Spleen (tissue), 11 donors: Measurements from ENCODE around the gene CDYL2. TPM values are rescaled to one million over a fixed set of nuclear protein-coding genes. Genes with fewer than 3 reads are reported as not detected.

Source experiments
- DNase-seq: peaks from one replicate; pipeline ENCODE4 v3.0.0-alpha.2; 2020
- H3K27ac ChIP-seq, 8 donors: fragments of 200-600 bp; sonication (generic) in 7 of 8; 1 replicate in 4 of 8; 2 replicates in 4 of 8; pipeline versions ENCODE4 v1.5.0 to v1.8.0; 2016 to 2021; ENCODE audit warnings: inconsistent platforms in 4 of 8, mild to moderate bottlenecking in 4 of 8, moderate library complexity in 1 of 8
- H3K27me3 ChIP-seq, 7 donors: fragments of 200-600 bp; sonication (generic) in 6 of 7; replicated peaks in 1 of 7; 1 replicate in 4 of 7; 2 replicates in 3 of 7; pipeline versions ENCODE4 v1.5.0 to v1.8.0; 2016 to 2021; ENCODE audit warnings: inconsistent platforms in 3 of 7, mild to moderate bottlenecking in 1 of 7
- H3K36me3 ChIP-seq, 6 donors: fragments of 200-600 bp; sonication (generic) in 5 of 6; 1 replicate in 4 of 6; 2 replicates in 2 of 6; pipeline versions ENCODE4 v1.5.0 to v1.8.0; 2016 to 2021; ENCODE audit warnings: inconsistent platforms in 2 of 6
- H3K4me1 ChIP-seq, 6 donors: fragments of 200-600 bp; sonication (generic) in 5 of 6; 1 replicate in 3 of 6; 2 replicates in 3 of 6; pipeline versions ENCODE4 v1.5.0 to v1.8.0; 2016 to 2021; ENCODE audit warnings: inconsistent platforms in 3 of 6
- H3K4me3 ChIP-seq, 8 donors: fragments of 200-600 bp; sonication (generic) in 7 of 8; 1 replicate in 4 of 8; 2 replicates in 4 of 8; pipeline versions ENCODE4 v1.5.0 to v1.8.0; 2016 to 2021; ENCODE audit warnings: inconsistent platforms in 4 of 8, mild to moderate bottlenecking in 4 of 8, moderate library complexity in 2 of 8
- H3K9me3 ChIP-seq, 8 donors: fragments of 200-600 bp; sonication (generic) in 7 of 8; 1 replicate in 4 of 8; 2 replicates in 4 of 8; pipeline versions ENCODE4 v1.5.0 to v1.8.0; 2016 to 2021; ENCODE audit warnings: inconsistent platforms in 4 of 8
- POLR2A ChIP-seq, 3 donors: fragments of 450-650 bp; IDR thresholded peaks; one replicate each; pipeline ENCODE4 v1.5.1; 2017; ENCODE audit warnings: antibody characterized with exemption in 3 of 3, mild to moderate bottlenecking in 1 of 3
- POLR2AphosphoS5 ChIP-seq, 3 donors: sonication (generic); formaldehyde crosslinking; IDR thresholded peaks; one replicate each; pipeline ENCODE4 v1.5.1; 2017; ENCODE audit warnings: antibody characterized with exemption in 3 of 3
- WGBS, 5 donors: extraction: QIAGEN DNeasy Blood & Tissue Kit in 3 of 5; methylation state at CpG; one replicate each; pipeline versions ENCODE4 v1.1.5 to v1.1.7; 2013 to 2018; 5-methylcytosine and 5-hydroxymethylcytosine counted together
- intact Hi-C: fragments of 100-400 bp; cut with DNase I; formaldehyde crosslinking; loops from one replicate; pipeline ENCODE4 v1.15.0; 2023; ENCODE audit warnings: low total_unique reads
- polyA plus RNA-seq, 3 donors: library from polyadenylated mRNA; stranded (reverse); fragments of 200-250 nt; gene quantifications; one replicate each; pipeline ENCODE4 v1.2.1, GENCODE V29; 2013
- total RNA-seq, 7 donors: library from RNA; depleted of rRNA in 3 of 7; stranded (reverse); fragments of >200 nt in 3 of 7; fragmentation: NEBNext Ultra II Directional in 4 of 7; extraction: Animal tissue kit (Norgen Biotek cat#: 25700) in 4 of 7; gene quantifications; one replicate each; pipeline versions ENCODE4 v1.1.0 to v1.2.1, GENCODE V29; 2016 to 2021
- TF ChIP-seq, protein P1 (sequence below), 11 experiments: fragments of 200-600 bp in 7 of 11; fragments of 450-650 bp in 4 of 11; sonication (generic) in 4 of 11; IDR thresholded peaks in 8 of 11; conservative IDR thresholded peaks in 3 of 11; 1 replicate in 7 of 11; 2 replicates in 4 of 11; pipeline versions ENCODE4 v1.4.0 to v1.8.0; 2016 to 2021; ENCODE audit warnings: antibody characterized with exemption in 11 of 11, inconsistent platforms in 4 of 11, mild to moderate bottlenecking in 1 of 11
- donor health status: healthy with polysubstance abuse.
- donor health status: DM: no; HTN: no; CAD: no; lungs with moderate emphysema.
- donor health status: DM: no; HTN: no; CAD: no.
- donor health status: Bipolar disorder and iron deficiency.
- donor health status: healthy.
- donor health status: DM: no; HTN: no; CAD: no.
- donor health status: DM: yes; HTN: yes; CAD: no.

Gene CDYL2
- total and polyA plus RNA-seq, 10 donors, result 1.4 to 28.3 (median 12.5) TPM

DNA sequence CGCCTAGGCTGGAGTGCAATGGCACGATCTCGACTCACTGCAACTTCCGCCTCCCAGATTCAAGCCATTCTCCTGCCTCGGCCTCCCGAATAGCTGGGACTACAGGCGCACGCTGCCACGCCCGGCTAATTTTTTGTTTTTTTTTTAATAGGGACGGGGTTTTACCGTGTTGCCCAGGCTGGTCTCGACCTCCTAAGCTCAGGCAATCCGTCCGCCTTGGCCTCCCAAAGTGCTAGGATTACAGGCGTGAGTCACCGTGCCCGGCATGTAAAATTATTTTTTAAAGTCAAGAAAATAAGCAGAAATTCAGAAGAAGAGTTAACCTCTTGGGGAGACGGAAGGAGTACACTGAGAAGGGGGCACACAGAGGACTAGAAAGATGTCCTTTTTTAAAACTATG is 27.5 kb downstream of the CDYL2 start:
- 94 to 96% (median 95%) methylated on average over 19 of the region's 19 CpGs for WGBS, 5 donors
- no peaks in the 10 kb centered on the region for H3K36me3 ChIP-seq
- H3K9me3 ChIP-seq, result peaks cover 0 to 33% (median 28%) of the 10 kb centered on the region in 8 donors
- H3K4me1 ChIP-seq, result peaks cover 0 to 5% (median 0%) of the 10 kb centered on the region in 6 donors
- H3K4me3 ChIP-seq, result no peak overlapping the region
- H3K27ac ChIP-seq, result no peak overlapping the region
- intact Hi-C loops, result no loop called here
- H3K27me3 ChIP-seq, result no peaks in the 10 kb centered on the region
- TF ChIP-seq, protein P1, sequence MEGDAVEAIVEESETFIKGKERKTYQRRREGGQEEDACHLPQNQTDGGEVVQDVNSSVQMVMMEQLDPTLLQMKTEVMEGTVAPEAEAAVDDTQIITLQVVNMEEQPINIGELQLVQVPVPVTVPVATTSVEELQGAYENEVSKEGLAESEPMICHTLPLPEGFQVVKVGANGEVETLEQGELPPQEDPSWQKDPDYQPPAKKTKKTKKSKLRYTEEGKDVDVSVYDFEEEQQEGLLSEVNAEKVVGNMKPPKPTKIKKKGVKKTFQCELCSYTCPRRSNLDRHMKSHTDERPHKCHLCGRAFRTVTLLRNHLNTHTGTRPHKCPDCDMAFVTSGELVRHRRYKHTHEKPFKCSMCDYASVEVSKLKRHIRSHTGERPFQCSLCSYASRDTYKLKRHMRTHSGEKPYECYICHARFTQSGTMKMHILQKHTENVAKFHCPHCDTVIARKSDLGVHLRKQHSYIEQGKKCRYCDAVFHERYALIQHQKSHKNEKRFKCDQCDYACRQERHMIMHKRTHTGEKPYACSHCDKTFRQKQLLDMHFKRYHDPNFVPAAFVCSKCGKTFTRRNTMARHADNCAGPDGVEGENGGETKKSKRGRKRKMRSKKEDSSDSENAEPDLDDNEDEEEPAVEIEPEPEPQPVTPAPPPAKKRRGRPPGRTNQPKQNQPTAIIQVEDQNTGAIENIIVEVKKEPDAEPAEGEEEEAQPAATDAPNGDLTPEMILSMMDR (IDR thresholded peaks at IDR 0.05 in 8 of 11, conservative IDR thresholded peaks at IDR 0.05 in 3 of 11), result no peak
- DNase-seq, result no peak

DNA sequence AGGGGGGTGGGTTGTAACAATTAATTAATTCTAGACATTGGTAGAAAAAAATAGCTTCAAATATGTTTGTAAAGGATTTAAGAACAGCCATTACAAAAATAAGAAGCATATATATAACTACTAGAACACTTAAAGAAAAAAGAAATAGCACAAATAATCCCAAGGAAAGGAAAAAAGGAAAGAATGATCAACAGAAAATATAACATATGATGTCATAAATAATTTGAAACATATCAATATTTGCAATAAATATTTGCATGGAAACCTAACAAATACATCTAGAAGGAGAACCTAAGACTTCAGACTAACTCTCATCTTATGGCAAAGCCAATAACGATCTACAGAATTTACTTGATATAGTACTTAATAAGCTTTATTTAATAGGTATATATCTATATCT is 28.9 kb downstream of the CDYL2 start:
- no peak overlapping the region for H3K27ac ChIP-seq
- H3K4me3 ChIP-seq, result no peak overlapping the region
- peaks cover 0 to 5% (median 0%) of the 10 kb centered on the region in 6 donors for H3K4me1 ChIP-seq
- 90 to 99% (median 98%) methylated on average over 1 of the region's 1 CpG for WGBS, 5 donors
- H3K36me3 ChIP-seq, result peaks cover 0 to 8% (median 0%) of the 10 kb centered on the region in 6 donors
- H3K9me3 ChIP-seq, result peaks cover 0 to 33% (median 28%) of the 10 kb centered on the region in 8 donors
- TF ChIP-seq, protein P1 (IDR thresholded peaks at IDR 0.05 in 8 of 11, conservative IDR thresholded peaks at IDR 0.05 in 3 of 11), result no peak
- TF ChIP-seq POLR2AphosphoS5 (IDR thresholded peaks at IDR 0.05) (no peak), POLR2A (IDR thresholded peaks at IDR 0.05) (no peak)
- intact Hi-C loops, result no loop called here
- DNase-seq, result no peak
- no peaks in the 10 kb centered on the region for H3K27me3 ChIP-seq

DNA sequence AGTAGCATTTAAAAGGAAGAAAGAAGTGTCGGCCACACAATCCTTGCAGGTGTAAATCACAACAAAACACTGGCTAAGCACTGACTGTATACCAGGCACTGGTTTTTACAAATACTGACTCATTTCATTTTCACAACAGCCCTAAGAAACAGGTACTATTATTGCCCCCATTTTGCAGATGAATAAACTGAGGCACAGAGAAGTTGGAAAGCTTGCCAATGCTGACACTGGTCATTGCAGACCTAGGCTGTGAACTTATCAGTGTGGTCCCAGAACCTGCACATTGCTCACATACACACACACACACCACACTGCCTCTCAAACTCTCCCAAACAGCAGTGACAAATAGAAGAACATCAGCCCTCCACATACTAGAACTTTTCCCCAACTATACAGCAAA is 37.6 kb downstream of the CDYL2 start:
- no peak for DNase-seq
- Histone ChIP-seq H3K36me3 (peaks cover 0 to 13% (median 0%) of the 10 kb centered on the region in 6 donors), H3K4me1 (no peaks in the 10 kb centered on the region), H3K9me3 (peaks cover 0 to 32% (median 26%) of the 10 kb centered on the region in 8 donors), H3K27ac (no peak overlapping the region), H3K27me3 (no peaks in the 10 kb centered on the region), H3K4me3 (no peak overlapping the region)
- TF ChIP-seq, protein P1 (IDR thresholded peaks at IDR 0.05 in 8 of 11, conservative IDR thresholded peaks at IDR 0.05 in 3 of 11), result no peak
- no peak for TF ChIP-seq POLR2AphosphoS5 (IDR thresholded peaks at IDR 0.05)
- TF ChIP-seq POLR2A (IDR thresholded peaks at IDR 0.05), result no peak
- 84 to 100% (median 93%) methylated on average over 1 of the region's 1 CpG for WGBS, 5 donors
- intact Hi-C loops, result no loop called here

DNA sequence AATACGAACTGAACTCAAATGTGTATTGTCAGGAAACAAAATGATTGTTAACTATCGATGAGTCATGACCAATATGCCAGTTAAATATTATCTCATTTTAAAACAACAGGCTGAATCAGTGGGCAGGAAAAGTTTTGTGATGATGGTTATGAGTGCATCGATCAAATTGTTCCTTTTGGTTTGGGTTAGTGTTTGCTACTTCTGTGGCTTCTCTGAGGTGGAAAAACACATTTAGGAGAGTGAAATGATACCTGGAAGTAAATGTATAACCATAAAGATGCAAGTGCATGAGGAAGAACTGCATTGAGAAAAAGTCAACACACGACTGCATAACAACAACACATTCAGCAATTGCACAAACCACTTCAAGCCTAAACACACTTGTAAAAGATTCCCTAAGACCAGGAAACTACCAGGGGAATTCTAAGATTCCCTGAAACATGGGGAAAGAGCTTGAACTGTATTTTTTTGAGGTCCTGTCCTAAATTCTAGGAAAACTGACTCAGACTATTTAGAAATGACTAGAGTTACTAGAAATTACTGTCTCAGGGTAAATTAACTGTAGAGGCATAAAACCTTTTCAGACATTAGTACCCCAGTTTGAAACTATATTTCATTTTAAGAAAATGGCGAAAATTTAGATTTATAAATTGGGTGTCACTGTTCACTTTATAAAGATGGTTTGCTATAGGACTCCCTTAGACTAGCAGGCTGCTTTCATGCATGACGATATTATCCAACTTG is 44.8 kb downstream of the CDYL2 start:
- WGBS, 5 donors, result 69 to 82% (median 78%) methylated on average over 6 of the region's 6 CpGs
- Histone ChIP-seq H3K27ac (no peak overlapping the region), H3K9me3 (no peaks in the 10 kb centered on the region), H3K36me3 (peaks cover 0 to 12% (median 0%) of the 10 kb centered on the region in 6 donors), H3K27me3 (no peaks in the 10 kb centered on the region), H3K4me3 (no peak overlapping the region), H3K4me1 (no peaks in the 10 kb centered on the region)
- DNase-seq, result no peak
- intact Hi-C loops, result no loop called here
- TF ChIP-seq POLR2AphosphoS5 (IDR thresholded peaks at IDR 0.05) (no peak), POLR2A (IDR thresholded peaks at IDR 0.05) (no peak)
- TF ChIP-seq, protein P1 (IDR thresholded peaks at IDR 0.05 in 8 of 11, conservative IDR thresholded peaks at IDR 0.05 in 3 of 11), result no peak
